ENCODE results near the gene MIPEP. TPM values are rescaled to one million over a fixed set of nuclear protein-coding genes. Genes with fewer than 3 reads are reported as not detected.

Gene MIPEP
- total RNA-seq, 1 donor from 2014 or later, result 49.7 TPM

DNA sequence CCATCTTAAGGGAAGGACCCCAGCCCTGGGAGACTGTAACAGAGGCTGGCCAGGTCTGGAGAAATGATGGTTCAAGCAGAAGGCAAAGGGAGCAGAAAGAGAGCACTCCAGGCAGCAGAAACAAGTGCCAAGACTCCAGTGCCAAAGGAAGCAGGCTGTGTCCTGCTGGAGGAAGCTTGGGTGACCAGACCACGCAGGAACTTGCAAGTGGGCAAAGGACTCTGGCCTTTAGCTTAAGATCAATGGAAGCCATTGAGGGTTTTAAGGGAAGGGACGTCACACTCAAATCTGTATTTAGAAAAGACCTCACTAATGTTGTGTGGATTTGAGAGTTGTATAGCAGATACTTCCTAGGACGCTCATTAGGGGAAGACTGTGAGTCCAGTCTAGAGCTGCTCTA, 95.5 kb downstream of the MIPEP start:
- no peak for TF ChIP-seq CTCF (IDR thresholded peaks at IDR 0.05; ENCODE audit: borderline replicate concordance)
- intact Hi-C loops (cut with micrococcal nuclease), result no loop called here
- no peak overlapping the region for H3K4me3 ChIP-seq
- peaks cover 31% of the 10 kb centered on the region for H3K4me1 ChIP-seq
- H3K27me3 ChIP-seq (ENCODE audit: low read depth), result no peaks in the 10 kb centered on the region
- no peak for DNase-seq
- no peaks in the 10 kb centered on the region for H3K9me3 ChIP-seq (replicated peaks)
- no peak overlapping the region for H3K27ac ChIP-seq (replicated peaks)
- H3K36me3 ChIP-seq, result peaks cover 17% of the 10 kb centered on the region

DNA sequence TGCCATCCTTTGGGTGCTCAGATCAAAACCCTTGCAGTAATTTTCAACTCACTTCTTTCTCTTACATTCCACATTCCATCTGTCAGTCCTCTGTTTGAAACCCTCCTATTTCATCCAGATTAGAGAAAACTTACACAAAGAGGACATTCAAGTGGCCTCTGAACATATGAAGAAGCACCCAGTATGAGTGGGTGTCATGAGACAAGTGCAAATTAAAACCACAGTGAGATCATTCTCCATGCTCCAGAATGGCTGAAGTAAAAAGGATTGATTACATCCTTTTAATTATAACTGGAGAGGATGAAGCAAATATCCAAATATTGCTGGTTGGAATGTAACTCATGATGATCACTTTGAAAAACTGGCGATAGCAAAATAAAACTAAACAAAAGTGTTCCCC, 96.5 kb downstream of the MIPEP start:
- peaks cover 7% of the 10 kb centered on the region for H3K36me3 ChIP-seq
- intact Hi-C loops (cut with micrococcal nuclease), result no loop called here
- DNase-seq, result no peak

GRCh38 chr13:23790577-23791170, 98.5 kb downstream of the MIPEP start:
- no peak for DNase-seq
- intact Hi-C loops (cut with micrococcal nuclease), result no loop called here
- Histone ChIP-seq H3K27ac (replicated peaks) (no peak overlapping the region), H3K4me1 (peaks cover 31% of the 10 kb centered on the region), H3K4me3 (no peak overlapping the region), H3K9me3 (replicated peaks) (no peaks in the 10 kb centered on the region), H3K36me3 (no peaks in the 10 kb centered on the region), H3K27me3 (ENCODE audit: low read depth) (no peaks in the 10 kb centered on the region)
- no peak for TF ChIP-seq CTCF (IDR thresholded peaks at IDR 0.05; ENCODE audit: borderline replicate concordance)

More for the DNA sequence above, 96.5 kb downstream of the MIPEP start:
- H3K9me3 ChIP-seq (replicated peaks), result no peaks in the 10 kb centered on the region
- H3K4me1 ChIP-seq, result peaks cover 31% of the 10 kb centered on the region
- H3K27me3 ChIP-seq (ENCODE audit: low read depth), result no peaks in the 10 kb centered on the region
- no peak for TF ChIP-seq CTCF (IDR thresholded peaks at IDR 0.05; ENCODE audit: borderline replicate concordance)
- no peak overlapping the region for H3K27ac ChIP-seq (replicated peaks)
- H3K4me3 ChIP-seq, result no peak overlapping the region

DNA sequence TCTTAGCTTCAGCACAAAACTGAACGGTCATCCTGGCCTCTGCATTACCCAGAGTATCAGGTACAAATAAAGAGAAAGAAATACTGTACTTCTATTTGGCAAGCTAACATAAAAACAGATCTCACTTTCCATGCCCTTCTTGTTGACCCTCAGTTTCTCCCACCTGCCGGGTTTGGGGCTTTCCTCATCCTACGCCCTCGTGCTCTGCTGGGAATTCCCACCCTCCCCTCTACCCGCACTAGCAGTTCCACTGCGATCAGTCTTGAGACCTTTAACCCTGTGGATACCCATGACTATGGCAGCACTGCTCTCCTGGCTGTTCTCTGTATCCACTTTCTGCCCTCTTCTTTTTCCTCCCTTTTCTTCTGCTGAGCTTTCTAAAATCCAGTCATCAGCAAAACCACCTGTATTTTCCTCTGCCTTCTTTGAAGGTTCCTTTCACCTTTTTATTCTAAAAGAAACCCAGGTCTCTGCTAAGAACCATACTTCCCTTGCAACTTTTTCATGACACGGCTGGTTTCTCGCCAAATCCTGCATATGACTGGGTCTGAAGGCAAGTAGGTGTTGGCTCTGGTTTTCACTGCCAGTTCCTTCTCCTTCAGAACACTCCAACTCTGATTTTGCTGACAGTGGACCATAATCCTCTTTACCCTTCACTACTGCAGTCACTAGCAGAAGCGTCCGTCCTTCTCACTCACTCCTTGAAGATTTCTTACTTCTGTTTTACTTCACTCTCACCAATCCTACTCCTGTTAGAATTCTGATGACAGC, 99.4 kb downstream of the MIPEP start:
- H3K9me3 ChIP-seq (replicated peaks), result no peaks in the 10 kb centered on the region
- intact Hi-C loops (cut with micrococcal nuclease), result no loop called here
- DNase-seq, result no peak
- H3K27ac ChIP-seq (replicated peaks), result no peak overlapping the region
- TF ChIP-seq CTCF (IDR thresholded peaks at IDR 0.05; ENCODE audit: borderline replicate concordance), result no peak
- H3K27me3 ChIP-seq (ENCODE audit: low read depth), result no peaks in the 10 kb centered on the region
- no peak overlapping the region for H3K4me3 ChIP-seq
- peaks cover 24% of the 10 kb centered on the region for H3K4me1 ChIP-seq
- no peaks in the 10 kb centered on the region for H3K36me3 ChIP-seq

DNA sequence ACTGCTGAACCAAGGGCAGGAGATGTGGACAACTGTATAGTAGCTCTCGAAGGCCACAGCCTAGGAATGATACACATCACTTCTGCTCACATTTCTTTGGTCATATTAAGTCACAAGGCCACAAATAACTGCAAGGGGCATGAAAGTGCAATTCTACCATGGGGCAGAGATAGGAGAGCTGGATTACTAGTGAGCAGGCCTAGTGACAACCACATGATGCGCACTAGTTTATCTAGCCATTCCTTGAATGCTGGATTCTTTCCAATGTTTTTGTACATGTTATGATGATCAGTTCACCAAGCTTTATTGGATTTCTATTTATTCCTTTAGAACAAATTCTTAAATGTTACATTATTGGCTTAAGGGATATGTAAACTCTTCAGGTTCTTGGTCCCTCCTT, 100.7 kb downstream of the MIPEP start:
- Histone ChIP-seq H3K36me3 (no peaks in the 10 kb centered on the region), H3K27ac (replicated peaks) (no peak overlapping the region), H3K27me3 (ENCODE audit: low read depth) (no peaks in the 10 kb centered on the region), H3K4me3 (no peak overlapping the region), H3K4me1 (peaks cover 11% of the 10 kb centered on the region), H3K9me3 (replicated peaks) (no peaks in the 10 kb centered on the region)
- no peak for TF ChIP-seq CTCF (IDR thresholded peaks at IDR 0.05; ENCODE audit: borderline replicate concordance)
- intact Hi-C loops (cut with micrococcal nuclease), result no loop called here
- DNase-seq, result no peak

Data from left ventricle myocardium inferior (tissue), 1 donor.